GM19025 (cell line): ENCODE data around the gene CHRD.
"Not testable (repeated sequence)": the region's sequence is repeated elsewhere in the genome, so short reads cannot be mapped to it uniquely, and the experiment has no call there.

Source experiments
- ATAC-seq: cut with Tn5 transposase; IDR thresholded peaks from one replicate; pipeline ENCODE4 v1.9.1; 2021; ENCODE audit warnings: mild to moderate bottlenecking, low read depth, moderate library complexity; ENCODE audit not compliant: unreplicated experiment

The CHRD gene

GRCh38 chr3:184409946-184410500 is 30.2 kb downstream of the CHRD start:
- no peak for ATAC-seq

GRCh38 chr3:184414418-184415202 is 34.8 kb downstream of the CHRD start:
- no peak for ATAC-seq

DNA sequence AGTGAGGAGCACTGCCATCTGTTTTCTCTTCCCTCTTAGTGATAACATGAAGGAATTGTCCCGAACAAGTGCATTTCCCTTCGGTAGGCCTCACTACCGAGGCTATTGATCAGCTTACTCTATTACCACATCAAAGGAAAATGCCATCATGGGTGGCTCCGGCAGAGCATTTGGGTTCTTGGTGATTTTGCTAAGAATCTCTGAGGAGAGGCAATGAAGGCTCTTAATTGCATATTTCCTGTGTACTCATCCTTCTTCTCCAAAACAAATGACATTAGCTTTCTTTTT is 35.3 kb downstream of the CHRD start:
- no peak for ATAC-seq

- peak; percentile 98 for ATAC-seq
Measured at GRCh38 chr3:184417619-184418327, 37.9 kb downstream of the CHRD start.

GRCh38 chr3:184419171-184419570 is 39.3 kb downstream of the CHRD start:
- ATAC-seq, result no peak

- no peak for ATAC-seq
Measured at GRCh38 chr3:184423561-184423960, 43.7 kb downstream of the CHRD start.

- no peak for ATAC-seq
Measured at GRCh38 chr3:184426691-184427141, 46.9 kb downstream of the CHRD start.

DNA sequence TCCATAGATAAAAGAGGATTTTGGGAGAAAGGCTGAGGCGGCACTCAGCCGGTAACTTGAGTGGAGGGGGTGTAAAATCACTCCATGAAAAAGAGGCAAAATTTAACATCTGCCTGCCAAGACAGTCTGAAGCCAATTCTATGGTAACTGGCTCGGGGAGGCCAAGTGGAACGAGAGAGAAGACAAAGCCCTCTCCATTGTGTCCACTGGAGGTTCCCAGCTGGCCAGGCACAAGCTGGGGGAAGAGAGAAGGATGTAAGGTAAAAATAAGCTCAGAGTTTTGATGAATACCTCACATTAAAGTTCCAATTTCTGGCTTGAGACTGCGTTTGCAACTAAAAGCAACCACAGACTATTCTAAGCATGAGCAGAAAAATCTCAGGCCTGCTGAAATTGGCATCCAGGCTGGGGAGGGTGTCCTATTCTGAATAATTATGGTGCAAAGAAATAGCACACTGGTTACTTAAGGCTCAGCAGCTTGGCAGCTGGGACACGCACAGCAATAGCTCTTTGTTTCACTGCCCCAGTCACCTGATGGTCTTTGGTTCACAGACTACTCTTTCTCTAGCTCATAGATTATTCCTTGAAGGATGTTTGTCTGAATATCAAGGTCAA is 48.8 kb downstream of the CHRD start:
- ATAC-seq, result no peak

GRCh38 chr3:184429786-184430185 is 49.9 kb downstream of the CHRD start:
- ATAC-seq, result no peak

- ATAC-seq, result no peak
Measured at GRCh38 chr3:184430940-184431339, 51.1 kb downstream of the CHRD start.

- ATAC-seq, result not testable (repeated sequence)
Measured at GRCh38 chr3:184433178-184433577, 53.3 kb downstream of the CHRD start.

DNA sequence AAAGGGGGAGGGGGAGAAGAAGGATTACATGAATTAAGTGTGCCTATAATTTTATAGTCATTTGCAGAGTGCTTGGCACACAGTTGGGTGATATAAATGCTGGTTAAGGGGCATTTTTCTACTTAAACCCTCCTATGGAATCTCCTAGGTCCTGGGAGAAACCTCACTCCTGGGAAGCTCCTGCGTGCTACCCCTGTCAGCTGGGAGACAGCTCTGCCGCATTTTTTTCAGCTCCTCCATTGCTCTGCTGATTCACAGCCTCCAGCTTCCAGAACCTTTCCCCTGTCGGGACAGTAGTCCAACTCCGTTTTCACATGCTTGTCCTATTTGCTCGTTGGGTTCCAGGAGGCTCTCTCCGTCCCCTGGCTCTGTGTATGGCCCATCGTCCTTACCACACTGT is 59.2 kb downstream of the CHRD start:
- no peak for ATAC-seq
